Lung (tissue), 12 donors: ENCODE results near the gene ETNK2. TPM values are rescaled to one million over a fixed set of nuclear protein-coding genes. Genes with fewer than 3 reads are reported as not detected.

Experiments
- ATAC-seq: fragments of 200-7000 bp; cut with Tn5 transposase; one replicate; pipeline ENCODE4 v1.9.1; 2020; ENCODE audit warnings: moderate number of reproducible peaks; ENCODE audit not compliant: insufficient read depth, low FRiP score
- DNase-seq, 3 donors: peaks; one replicate each; pipeline ENCODE4 v3.0.0-alpha.2; 2013 to 2017
- H3K27ac ChIP-seq, 2 donors: one replicate each; pipeline ENCODE4 v1.5.1; 2013; ENCODE audit warnings: mild to moderate bottlenecking in 2 of 2, moderate library complexity in 2 of 2, control low read depth in 1 of 2, inconsistent platforms in 1 of 2, low read depth in 1 of 2, low read length in 1 of 2
- H3K27me3 ChIP-seq, 3 donors: one replicate each; pipeline ENCODE4 v1.5.1; 2013; ENCODE audit warnings: low read length in 2 of 3; ENCODE audit not compliant: control insufficient read depth in 3 of 3, insufficient read depth in 3 of 3
- H3K36me3 ChIP-seq, 4 donors: one replicate each; pipeline ENCODE4 v1.5.1; 2013; ENCODE audit warnings: low read length in 4 of 4, mild to moderate bottlenecking in 1 of 4, moderate library complexity in 1 of 4; ENCODE audit not compliant: control insufficient read depth in 4 of 4, insufficient read depth in 4 of 4
- H3K4me1 ChIP-seq, 5 donors: one replicate each; pipeline ENCODE4 v1.5.1; 2013; ENCODE audit warnings: low read length in 5 of 5, mild to moderate bottlenecking in 2 of 5, moderate library complexity in 1 of 5; ENCODE audit not compliant: control insufficient read depth in 5 of 5, insufficient read depth in 5 of 5
- H3K4me3 ChIP-seq: one replicate; pipeline ENCODE4 v1.5.1; 2013; ENCODE audit warnings: mild to moderate bottlenecking, control low read depth, moderate library complexity
- H3K9ac ChIP-seq, 2 donors: one replicate each; pipeline ENCODE4 v1.5.1; 2013; ENCODE audit warnings: low read length in 2 of 2, control low read depth in 1 of 2; ENCODE audit not compliant: insufficient read depth in 1 of 2
- H3K9me3 ChIP-seq, 4 donors: one replicate each; pipeline ENCODE4 v1.5.1; 2013; ENCODE audit warnings: low read length in 3 of 4, mild to moderate bottlenecking in 1 of 4, moderate library complexity in 1 of 4; ENCODE audit not compliant: control insufficient read depth in 4 of 4, insufficient read depth in 3 of 4
- CTCF ChIP-seq: IDR thresholded peaks from 2 replicates; pipeline ENCODE4 v1.5.1; 2012; ENCODE audit warnings: mild to moderate bottlenecking; ENCODE audit errors: control extremely low read depth, extremely low read depth
- WGBS, 2 donors: extraction: QIAGEN DNeasy Blood & Tissue Kit; methylation state at CpG; one replicate each; pipeline ENCODE4 v1.1.7; 2013; 5-methylcytosine and 5-hydroxymethylcytosine counted together
- polyA plus RNA-seq, 2 donors: library from polyadenylated mRNA; stranded (reverse); fragments of 200-250 nt; gene quantifications; one replicate each; pipeline ENCODE4 v1.2.1, GENCODE V29; 2013
- total RNA-seq, 2 donors: library from RNA; depleted of rRNA in 1 of 2; stranded (reverse); fragments of >200 nt in 1 of 2; gene quantifications; one replicate each; pipeline ENCODE4 v1.2.1, GENCODE V29; 2014 to 2021
- donor health status: control.
- donor health status: control.
- donor health status: Bipolar disorder and iron deficiency.
- donor health status: healthy.
- donor health status: DM: yes; HTN: yes; CAD: no.

Gene ETNK2
- total and polyA plus RNA-seq, 4 donors, result 2.2 to 5.8 (median 3.9) TPM

GRCh38 chr1:204134103-204134502, 17.7 kb downstream of the ETNK2 start:
- 87 to 89% methylated on average over 11 of the region's 11 CpGs for WGBS, 2 donors
- no peak for TF ChIP-seq CTCF
- Histone ChIP-seq H3K27ac (no peak overlapping the region), H3K9me3 (no peaks in the 10 kb centered on the region), H3K4me3 (no peak overlapping the region), H3K9ac (no peak overlapping the region), H3K27me3 (no peaks in the 10 kb centered on the region), H3K36me3 (peaks cover 0 to 6% (median 0%) of the 10 kb centered on the region in 4 donors), H3K4me1 (peaks cover 0 to 9% (median 2%) of the 10 kb centered on the region in 5 donors)
- ATAC-seq (no peak), DNase-seq (no peak)

- TF ChIP-seq CTCF, result no peak
- Histone ChIP-seq H3K27me3 (no peaks in the 10 kb centered on the region), H3K9ac (no peak overlapping the region), H3K36me3 (peaks cover 0 to 6% (median 0%) of the 10 kb centered on the region in 4 donors), H3K4me3 (no peak overlapping the region), H3K9me3 (no peaks in the 10 kb centered on the region), H3K4me1 (peaks cover 0 to 16% (median 6%) of the 10 kb centered on the region in 5 donors), H3K27ac (no peak overlapping the region)
- no peak for DNase-seq
- 79 to 90% methylated on average over 6 of the region's 6 CpGs for WGBS, 2 donors
- ATAC-seq, result no peak
These were observed 19.1 kb downstream of the ETNK2 start for GRCh38 chr1:204132718-204133117.

- no peak for ATAC-seq
- Histone ChIP-seq H3K4me3 (no peak overlapping the region), H3K9me3 (no peaks in the 10 kb centered on the region), H3K9ac (no peak overlapping the region), H3K27ac (no peak overlapping the region), H3K36me3 (peaks cover 0 to 6% (median 0%) of the 10 kb centered on the region in 4 donors), H3K27me3 (no peaks in the 10 kb centered on the region), H3K4me1 (peaks cover 0 to 22% (median 10%) of the 10 kb centered on the region in 5 donors)
- WGBS, 2 donors, result 90 to 97% methylated on average over 4 of the region's 4 CpGs
- TF ChIP-seq CTCF, result no peak
- no peak for DNase-seq
These were observed 19.9 kb downstream of the ETNK2 start for GRCh38 chr1:204131978-204132377.
